GM21576 (cell line): ENCODE data around the gene KRTAP22-2.

Experiments
- ATAC-seq: cut with Tn5 transposase; IDR thresholded peaks from one replicate; pipeline ENCODE4 v1.9.1; 2021; ENCODE audit warnings: mild to moderate bottlenecking, moderate library complexity; ENCODE audit not compliant: unreplicated experiment

Gene KRTAP22-2

DNA sequence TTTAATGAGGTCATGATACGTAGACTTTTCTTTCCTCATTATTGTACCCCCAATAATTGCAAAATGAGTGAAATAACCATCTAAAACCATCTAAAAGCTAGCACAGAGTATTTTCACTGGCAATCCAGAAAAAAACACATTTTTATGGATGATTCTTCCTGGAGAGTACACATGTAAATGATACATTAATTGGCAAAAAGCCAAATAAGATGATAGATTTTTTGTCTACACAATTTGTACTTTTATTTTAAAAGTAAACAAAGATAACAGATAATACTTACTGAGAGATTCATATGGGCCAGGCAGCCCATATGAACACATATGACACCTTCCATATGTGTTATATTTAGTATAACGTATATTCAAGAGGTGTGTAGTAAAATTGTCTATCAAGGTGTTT is 26.6 kb downstream of the KRTAP22-2 start:
- no peak for ATAC-seq

DNA sequence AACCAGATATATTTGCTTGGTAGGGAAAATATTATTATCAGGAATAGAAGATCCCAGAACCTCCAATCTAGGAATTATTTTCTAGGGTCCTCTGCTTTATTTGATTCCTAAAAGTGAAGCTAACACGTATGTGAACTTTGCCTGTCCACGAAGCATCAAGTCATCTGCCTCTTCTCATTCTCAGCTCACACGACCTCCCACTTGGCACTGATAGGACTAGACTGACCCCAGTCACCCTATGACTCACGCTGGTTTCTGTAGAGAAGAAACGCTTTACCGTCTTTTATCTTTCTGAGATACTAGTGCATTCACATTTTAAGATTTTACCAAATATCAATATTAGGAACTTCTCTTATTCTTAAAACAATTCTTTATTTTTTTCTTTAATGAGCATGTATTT is 27.1 kb downstream of the KRTAP22-2 start:
- ATAC-seq: no peak

- no peak for ATAC-seq
Observed at GRCh38 chr21:30561957-30562356, 28.2 kb downstream of the KRTAP22-2 start.

DNA sequence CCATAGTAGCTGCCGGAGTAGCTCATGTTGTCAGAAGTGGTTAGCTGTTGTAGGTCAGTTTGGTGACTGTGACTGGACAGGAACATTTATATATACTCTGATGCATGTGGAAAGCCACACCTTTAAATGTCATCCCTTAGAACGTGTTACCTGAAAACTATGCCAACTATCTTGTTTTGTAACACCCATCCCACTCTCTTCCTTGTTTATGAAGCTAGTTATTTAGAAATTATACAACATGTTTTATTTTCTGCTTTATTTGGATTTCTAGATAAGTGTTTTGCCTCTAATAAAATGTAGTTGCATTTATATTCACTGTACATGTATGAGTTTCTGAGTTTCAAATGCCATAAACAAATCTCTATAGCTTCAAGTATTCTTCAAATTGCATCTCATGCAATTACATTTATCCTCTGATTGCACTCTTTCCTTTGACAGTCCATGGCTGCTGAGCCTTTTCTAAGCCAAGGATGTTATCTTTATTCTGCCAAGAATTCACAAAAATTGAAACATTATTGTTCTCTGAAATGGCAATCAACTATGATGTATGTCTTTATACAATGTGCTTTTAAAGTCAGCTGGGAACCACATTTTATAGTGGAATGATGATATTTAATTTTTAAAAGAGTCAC is 28.8 kb downstream of the KRTAP22-2 start, which contains the start of gene KRTAP19-7:
Gene KRTAP19-7 (minus strand): TSS at position 51 of the 632 bp plus-strand sequence. CDS start 25 bp downstream, at position 26.
- ATAC-seq: no peak

- no peak for ATAC-seq
Observed at GRCh38 chr21:30555095-30555494, 35.1 kb downstream of the KRTAP22-2 start.

- no peak for ATAC-seq
Observed at GRCh38 chr21:30552782-30553181, 37.4 kb downstream of the KRTAP22-2 start.

DNA sequence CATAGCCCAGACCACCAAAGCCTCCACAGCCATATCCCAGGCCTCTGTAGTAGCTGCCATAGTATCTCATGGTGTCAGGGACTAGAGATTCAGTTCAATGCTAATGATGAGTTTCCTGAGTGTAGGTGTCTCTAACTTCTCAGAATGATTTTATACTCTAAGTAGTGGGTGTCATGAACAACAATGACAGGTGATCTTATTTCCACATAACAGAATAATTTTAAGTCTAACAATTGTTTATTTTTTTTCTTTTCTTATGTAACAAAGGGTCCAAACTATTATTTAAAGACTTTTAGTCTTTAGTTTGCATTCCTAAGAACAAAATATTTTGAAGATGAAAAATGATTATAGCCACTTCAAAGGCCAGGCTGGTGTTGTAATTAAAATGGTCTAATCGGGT is 48.4 kb downstream of the KRTAP22-2 start, which contains the start of gene KRTAP19-6:
Gene KRTAP19-6 (minus strand): TSS at position 101 of the 400 bp plus-strand sequence. CDS start 31 bp downstream, at position 70.
- no peak for ATAC-seq
